ENCODE data around the gene CEND1. TPM values are rescaled to one million over a fixed set of nuclear protein-coding genes. Genes with fewer than 3 reads are reported as not detected.

Gene CEND1
- total and polyA plus RNA-seq, 2 of the 13 experiments (the other 11 are each of a cell fraction or from before 2014, with no cell fraction given): not detected

DNA sequence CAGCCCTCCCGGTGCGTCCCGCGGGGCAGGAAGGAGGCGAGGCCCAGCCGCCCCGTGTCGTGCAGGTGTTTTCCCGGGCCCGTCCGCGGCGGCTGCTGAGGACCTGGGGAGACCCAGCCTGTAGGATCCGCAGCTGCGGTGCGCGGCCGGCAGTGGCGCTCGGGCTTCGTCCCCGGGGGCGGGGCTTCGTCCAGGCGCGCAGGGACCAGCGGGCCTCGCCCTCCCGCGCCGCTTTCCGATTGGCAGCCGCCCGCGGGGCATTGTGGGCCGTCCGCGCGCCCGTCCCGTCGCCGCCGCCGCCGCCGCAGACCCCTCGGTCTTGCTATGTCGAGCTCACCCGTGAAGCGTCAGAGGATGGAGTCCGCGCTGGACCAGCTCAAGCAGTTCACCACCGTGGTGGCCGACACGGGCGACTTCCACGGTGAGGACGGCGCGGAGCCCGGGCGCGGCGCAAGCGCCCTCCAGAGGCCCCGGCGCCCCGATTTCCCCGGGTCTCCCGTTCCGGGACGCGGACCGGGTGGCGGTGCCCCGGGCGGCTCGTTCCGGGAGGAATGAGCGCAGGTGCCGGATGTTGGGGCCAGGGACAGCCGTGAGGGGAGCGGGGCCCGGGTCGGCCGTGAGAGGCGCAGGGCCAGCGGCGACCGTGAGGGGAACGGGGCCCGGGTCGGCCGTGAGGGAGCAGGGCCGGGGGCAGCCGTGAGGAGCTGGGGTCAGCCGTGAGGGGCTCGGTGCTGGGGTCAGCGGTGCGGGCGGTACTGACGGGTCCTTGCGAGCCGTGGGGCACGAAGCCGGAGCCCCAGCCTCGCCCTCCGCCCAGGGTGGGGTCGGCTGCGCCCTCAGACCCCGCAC lies 42.5 kb downstream of the CEND1 start, which contains the start of gene TALDO1 (continued):
- TF ChIP-seq MZF1 (CRISPR knock-in tag; IDR thresholded peaks at IDR 0.05; ENCODE audit: borderline replicate concordance): no peak
- TF ChIP-seq, protein P1, sequence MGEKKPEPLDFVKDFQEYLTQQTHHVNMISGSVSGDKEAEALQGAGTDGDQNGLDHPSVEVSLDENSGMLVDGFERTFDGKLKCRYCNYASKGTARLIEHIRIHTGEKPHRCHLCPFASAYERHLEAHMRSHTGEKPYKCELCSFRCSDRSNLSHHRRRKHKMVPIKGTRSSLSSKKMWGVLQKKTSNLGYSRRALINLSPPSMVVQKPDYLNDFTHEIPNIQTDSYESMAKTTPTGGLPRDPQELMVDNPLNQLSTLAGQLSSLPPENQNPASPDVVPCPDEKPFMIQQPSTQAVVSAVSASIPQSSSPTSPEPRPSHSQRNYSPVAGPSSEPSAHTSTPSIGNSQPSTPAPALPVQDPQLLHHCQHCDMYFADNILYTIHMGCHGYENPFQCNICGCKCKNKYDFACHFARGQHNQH (CRISPR knock-in tag; IDR thresholded peaks at IDR 0.05): no peak
- TF ChIP-seq ZMAT3 (CRISPR knock-in tag; conservative IDR thresholded peaks at IDR 0.05): peak; percentile 82
- TF ChIP-seq ZNF841 (CRISPR knock-in tag; IDR thresholded peaks at IDR 0.05; ENCODE audit: borderline replicate concordance): 0 out of 2 replicates have a peak, but pooled peaks have one; percentile 41
- peak; percentile 59 for TF ChIP-seq MED8 (CRISPR knock-in tag; IDR thresholded peaks at IDR 0.05; ENCODE audit: insufficient replicate concordance)
- TF ChIP-seq, protein P2, sequence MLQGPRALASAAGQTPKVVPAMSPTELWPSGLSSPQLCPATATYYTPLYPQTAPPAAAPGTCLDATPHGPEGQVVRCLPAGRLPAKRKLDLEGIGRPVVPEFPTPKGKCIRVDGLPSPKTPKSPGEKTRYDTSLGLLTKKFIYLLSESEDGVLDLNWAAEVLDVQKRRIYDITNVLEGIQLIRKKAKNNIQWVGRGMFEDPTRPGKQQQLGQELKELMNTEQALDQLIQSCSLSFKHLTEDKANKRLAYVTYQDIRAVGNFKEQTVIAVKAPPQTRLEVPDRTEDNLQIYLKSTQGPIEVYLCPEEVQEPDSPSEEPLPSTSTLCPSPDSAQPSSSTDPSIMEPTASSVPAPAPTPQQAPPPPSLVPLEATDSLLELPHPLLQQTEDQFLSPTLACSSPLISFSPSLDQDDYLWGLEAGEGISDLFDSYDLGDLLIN (CRISPR knock-in tag; IDR thresholded peaks at IDR 0.05; ENCODE audit: borderline replicate concordance): no peak
- peak; percentile 51; the same call in 1 of the 2 replicates for TF ChIP-seq ZSCAN20 (CRISPR knock-in tag; IDR thresholded peaks at IDR 0.05; ENCODE audit: borderline replicate concordance)
- TF ChIP-seq, protein P3, sequence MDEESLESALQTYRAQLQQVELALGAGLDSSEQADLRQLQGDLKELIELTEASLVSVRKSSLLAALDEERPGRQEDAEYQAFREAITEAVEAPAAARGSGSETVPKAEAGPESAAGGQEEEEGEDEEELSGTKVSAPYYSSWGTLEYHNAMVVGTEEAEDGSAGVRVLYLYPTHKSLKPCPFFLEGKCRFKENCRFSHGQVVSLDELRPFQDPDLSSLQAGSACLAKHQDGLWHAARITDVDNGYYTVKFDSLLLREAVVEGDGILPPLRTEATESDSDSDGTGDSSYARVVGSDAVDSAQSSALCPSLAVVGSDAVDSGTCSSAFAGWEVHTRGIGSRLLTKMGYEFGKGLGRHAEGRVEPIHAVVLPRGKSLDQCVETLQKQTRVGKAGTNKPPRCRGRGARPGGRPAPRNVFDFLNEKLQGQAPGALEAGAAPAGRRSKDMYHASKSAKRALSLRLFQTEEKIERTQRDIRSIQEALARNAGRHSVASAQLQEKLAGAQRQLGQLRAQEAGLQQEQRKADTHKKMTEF (CRISPR knock-in tag; IDR thresholded peaks at IDR 0.05): peak; percentile 43; the same call in 1 of the 2 replicates
- TF ChIP-seq NFRKB (IDR thresholded peaks at IDR 0.05): no peak
- TF ChIP-seq ELF4 (CRISPR knock-in tag; IDR thresholded peaks at IDR 0.05; ENCODE audit: borderline replicate concordance): no peak
- TF ChIP-seq, protein P4, sequence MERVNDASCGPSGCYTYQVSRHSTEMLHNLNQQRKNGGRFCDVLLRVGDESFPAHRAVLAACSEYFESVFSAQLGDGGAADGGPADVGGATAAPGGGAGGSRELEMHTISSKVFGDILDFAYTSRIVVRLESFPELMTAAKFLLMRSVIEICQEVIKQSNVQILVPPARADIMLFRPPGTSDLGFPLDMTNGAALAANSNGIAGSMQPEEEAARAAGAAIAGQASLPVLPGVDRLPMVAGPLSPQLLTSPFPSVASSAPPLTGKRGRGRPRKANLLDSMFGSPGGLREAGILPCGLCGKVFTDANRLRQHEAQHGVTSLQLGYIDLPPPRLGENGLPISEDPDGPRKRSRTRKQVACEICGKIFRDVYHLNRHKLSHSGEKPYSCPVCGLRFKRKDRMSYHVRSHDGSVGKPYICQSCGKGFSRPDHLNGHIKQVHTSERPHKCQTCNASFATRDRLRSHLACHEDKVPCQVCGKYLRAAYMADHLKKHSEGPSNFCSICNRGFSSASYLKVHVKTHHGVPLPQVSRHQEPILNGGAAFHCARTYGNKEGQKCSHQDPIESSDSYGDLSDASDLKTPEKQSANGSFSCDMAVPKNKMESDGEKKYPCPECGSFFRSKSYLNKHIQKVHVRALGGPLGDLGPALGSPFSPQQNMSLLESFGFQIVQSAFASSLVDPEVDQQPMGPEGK (CRISPR knock-in tag; IDR thresholded peaks at IDR 0.05): peak; percentile 55; the same call in 1 of the 2 replicates
- TF ChIP-seq HNRNPL (IDR thresholded peaks at IDR 0.05; ENCODE audit: low read depth, low read length): no peak
- no peak for TF ChIP-seq WIZ (CRISPR knock-in tag; IDR thresholded peaks at IDR 0.05)
- TF ChIP-seq ZNF790 (CRISPR knock-in tag; IDR thresholded peaks at IDR 0.05; ENCODE audit: borderline replicate concordance): peak; percentile 38; the same call in 1 of the 2 replicates
- TF ChIP-seq MIER2 (CRISPR knock-in tag; IDR thresholded peaks at IDR 0.05): no peak
- TF ChIP-seq, protein P5, sequence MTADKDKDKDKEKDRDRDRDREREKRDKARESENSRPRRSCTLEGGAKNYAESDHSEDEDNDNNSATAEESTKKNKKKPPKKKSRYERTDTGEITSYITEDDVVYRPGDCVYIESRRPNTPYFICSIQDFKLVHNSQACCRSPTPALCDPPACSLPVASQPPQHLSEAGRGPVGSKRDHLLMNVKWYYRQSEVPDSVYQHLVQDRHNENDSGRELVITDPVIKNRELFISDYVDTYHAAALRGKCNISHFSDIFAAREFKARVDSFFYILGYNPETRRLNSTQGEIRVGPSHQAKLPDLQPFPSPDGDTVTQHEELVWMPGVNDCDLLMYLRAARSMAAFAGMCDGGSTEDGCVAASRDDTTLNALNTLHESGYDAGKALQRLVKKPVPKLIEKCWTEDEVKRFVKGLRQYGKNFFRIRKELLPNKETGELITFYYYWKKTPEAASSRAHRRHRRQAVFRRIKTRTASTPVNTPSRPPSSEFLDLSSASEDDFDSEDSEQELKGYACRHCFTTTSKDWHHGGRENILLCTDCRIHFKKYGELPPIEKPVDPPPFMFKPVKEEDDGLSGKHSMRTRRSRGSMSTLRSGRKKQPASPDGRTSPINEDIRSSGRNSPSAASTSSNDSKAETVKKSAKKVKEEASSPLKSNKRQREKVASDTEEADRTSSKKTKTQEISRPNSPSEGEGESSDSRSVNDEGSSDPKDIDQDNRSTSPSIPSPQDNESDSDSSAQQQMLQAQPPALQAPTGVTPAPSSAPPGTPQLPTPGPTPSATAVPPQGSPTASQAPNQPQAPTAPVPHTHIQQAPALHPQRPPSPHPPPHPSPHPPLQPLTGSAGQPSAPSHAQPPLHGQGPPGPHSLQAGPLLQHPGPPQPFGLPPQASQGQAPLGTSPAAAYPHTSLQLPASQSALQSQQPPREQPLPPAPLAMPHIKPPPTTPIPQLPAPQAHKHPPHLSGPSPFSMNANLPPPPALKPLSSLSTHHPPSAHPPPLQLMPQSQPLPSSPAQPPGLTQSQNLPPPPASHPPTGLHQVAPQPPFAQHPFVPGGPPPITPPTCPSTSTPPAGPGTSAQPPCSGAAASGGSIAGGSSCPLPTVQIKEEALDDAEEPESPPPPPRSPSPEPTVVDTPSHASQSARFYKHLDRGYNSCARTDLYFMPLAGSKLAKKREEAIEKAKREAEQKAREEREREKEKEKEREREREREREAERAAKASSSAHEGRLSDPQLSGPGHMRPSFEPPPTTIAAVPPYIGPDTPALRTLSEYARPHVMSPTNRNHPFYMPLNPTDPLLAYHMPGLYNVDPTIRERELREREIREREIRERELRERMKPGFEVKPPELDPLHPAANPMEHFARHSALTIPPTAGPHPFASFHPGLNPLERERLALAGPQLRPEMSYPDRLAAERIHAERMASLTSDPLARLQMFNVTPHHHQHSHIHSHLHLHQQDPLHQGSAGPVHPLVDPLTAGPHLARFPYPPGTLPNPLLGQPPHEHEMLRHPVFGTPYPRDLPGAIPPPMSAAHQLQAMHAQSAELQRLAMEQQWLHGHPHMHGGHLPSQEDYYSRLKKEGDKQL (CRISPR knock-in tag; IDR thresholded peaks at IDR 0.05; ENCODE audit: low read depth): no peak
- peak; percentile 85; the same call in 1 of the 2 replicates for TF ChIP-seq ZNF772 (CRISPR knock-in tag; IDR thresholded peaks at IDR 0.05)

Data from HepG2 (cell line).